Stimulated activated naive CD4-positive, alpha-beta T cell (primary cell): ENCODE data around the gene METRNL.
"Not testable (repeated sequence)": the region's sequence is repeated elsewhere in the genome, so short reads cannot be mapped to it uniquely, and the experiment has no call there.

Experiments
- DNase-seq, 6 experiments: peaks; one replicate each; lab custom pipeline; 2025; lab: John Stamatoyannopoulos, UW

The METRNL gene

DNA sequence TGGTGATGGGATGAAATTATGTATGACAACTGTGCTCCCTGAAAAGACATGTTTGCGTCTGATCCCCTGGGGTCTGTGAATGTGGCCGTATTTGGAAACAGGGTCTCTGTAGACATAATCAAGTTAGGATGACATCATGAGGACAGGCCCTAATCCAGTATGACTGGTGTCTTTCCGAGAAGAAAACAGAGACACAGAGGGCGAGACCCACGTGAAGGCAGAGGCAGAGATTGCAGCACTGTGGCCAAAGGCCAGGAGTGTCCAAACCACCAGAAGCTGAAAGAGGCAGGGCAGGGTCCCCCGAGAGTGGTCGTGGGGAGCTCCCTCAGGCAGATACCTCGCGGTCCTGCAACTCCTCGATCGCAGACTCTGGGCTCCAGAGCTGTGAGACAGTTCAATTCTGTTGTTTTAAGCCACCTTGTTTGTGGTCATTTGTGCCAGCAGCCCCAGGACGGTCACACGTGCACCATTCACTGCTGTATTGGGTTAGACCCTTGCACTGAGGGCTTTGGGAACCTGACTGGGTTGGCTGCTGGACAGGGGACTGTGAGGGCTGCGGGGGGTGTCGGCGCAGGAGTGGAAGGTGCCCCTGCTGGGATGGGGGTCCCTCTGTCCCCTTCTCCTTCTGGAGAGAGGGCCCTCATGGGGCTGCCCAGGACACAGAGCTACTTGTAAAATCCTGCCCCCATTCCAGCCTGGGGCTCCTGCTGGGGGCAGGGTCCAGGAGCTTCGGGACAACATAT is 27.7 kb downstream of the METRNL start:
- DNase-seq: no peak

DNA sequence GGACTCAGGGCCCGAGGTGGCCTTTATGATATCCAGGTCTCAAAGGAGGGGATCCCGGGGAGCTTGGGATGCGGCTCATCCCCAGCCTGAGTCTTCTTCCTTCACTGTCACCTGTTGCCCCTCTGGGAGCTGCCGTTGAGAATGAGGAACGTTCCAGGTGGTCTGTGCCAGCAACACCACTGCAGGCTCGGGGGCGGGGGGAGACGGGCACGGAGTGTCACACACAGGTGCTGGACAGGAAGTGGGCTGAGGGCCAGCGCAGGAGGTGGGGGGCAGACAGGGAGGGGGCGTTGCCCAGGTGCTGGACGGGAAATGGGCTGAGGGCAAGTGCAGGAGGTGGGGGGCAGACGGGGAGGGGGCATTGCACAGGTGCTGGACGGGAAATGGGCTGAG is 28.2 kb downstream of the METRNL start:
- no peak for DNase-seq

DNA sequence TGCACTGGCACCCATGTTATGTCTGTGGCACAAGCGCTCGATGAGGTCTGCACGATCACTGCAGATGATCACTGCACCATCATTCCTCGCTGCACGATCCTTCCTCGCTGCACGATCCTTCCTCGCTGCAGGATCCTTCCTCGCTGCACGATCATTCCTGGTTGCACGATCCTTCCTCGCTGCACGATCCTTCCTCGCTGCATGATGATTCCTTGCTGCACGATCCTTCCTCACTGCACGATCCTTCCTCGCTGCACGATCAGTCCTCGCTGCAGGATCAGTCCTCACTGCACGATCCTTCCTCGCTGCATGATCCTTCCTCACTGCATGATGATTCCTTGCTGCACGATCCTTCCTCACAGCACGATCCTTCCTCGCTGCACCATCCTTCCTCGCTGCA is 29.3 kb downstream of the METRNL start:
- no peak for DNase-seq

DNA sequence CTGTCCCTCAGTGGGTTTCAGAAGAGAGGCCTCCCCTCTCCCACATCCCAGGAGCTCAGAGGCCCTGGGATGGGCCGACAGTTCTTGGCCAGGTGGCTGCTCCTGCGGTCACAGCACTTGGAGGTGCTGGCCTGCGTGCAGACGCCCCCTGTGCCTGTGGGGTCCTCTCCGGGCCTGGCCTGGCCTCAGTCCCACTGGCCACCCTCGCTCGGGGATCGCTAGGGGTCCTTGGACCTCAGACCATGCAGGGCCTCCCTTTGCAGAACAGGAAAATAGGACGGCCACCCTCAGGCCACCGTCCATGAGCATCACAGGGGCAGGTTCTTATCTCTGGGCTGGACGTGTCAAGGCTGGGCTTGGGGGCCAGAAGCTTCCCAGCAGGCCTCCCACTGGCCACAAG is 30.0 kb downstream of the METRNL start:
- no peak for DNase-seq

DNA sequence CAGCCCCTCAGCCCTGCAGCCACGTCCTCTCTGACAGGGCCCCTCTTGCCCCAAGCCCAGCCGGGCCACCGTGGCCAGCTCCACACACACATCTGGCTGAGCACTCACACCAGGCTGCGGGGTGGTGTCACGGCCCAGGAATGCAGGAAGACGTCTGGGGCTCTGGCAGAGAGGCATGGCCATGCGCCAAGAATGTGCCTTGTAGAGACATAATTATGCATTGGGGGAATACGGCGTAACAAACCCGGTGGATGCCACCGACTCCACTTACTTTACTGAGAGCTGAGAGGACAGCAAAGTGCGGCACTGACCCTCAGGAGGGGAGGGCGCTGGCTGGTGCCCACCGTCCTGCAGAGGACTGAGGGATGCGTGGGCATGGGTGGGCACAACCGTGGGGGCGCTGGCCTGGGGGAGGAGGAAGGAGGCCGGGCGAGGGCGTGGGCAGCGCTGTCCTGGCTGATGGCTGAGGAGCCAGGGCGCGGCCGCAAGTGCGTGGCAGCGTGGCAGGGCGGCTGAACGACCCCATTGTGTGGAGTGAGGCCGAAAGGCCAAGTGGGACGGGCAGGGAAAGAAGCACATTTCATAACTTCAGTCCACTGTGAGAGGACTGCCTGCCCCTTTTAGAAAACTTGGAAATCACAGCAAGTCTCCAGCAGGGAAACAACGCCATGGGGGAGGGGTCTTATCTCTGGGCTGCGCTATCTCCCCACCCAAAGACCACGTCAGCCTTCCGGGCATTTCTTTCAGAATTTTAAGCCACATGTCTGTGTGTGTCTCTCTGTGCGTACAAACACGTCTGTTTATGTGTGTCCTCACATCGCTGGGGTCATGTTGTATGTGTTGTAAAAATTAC is 30.6 kb downstream of the METRNL start:
- no peak for DNase-seq

DNA sequence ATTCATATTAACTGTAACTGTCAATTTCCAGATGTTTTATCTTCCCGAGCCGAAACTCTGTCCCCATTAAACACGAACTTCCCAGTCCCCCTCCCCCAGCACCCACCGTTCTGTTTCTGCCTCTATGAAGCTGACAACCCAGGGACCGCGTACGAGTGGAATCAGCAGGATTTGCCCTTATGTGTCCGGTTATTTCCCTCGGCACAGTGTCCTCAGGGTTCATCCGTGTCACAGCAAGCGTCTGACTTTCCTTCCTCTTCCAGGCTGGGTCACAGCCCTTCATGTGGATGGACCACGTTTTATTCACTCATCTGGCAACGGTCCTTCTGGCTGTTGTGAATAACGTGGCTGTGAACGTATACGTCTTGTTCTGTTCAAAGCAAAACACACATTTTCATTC is 31.3 kb downstream of the METRNL start:
- DNase-seq: no peak

DNA sequence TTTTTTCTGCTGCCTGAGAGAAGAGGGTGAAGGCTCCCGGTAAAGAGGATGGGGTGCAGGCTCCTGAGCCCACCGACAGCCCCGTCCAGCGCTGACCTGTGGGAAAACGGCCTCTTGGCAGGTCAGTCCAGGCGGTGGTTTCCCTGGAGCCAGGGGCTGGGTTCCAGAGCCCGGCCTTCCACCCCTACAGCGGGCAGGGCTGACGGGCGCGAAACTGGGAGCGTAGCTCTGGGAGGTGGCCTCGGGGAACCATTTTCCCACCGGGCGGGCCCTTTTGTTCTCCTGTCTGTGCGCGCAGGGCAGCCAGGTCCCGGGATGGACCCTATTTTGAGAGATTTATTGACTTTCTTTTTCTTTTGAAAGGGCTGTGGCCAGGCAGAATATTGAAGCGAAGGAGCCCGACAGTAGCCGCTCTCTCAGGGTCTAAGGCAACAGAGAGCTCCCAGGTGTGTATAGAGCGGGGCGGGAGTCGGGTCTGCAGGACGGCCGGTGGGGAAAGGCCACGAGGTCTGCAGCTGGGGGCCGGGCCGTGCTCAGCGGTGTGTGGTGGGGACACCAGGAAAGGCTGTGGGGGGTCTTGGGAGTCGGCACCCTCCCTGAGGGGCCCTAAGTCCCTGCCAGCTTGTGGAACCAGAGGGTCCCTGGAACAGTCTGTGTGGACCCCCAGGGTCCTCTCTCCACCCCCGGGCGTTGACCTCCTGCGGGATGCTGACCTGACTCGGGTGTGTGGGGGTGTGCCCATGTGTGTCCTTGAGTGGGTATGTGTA is 32.3 kb downstream of the METRNL start:
- no peak for DNase-seq

DNA sequence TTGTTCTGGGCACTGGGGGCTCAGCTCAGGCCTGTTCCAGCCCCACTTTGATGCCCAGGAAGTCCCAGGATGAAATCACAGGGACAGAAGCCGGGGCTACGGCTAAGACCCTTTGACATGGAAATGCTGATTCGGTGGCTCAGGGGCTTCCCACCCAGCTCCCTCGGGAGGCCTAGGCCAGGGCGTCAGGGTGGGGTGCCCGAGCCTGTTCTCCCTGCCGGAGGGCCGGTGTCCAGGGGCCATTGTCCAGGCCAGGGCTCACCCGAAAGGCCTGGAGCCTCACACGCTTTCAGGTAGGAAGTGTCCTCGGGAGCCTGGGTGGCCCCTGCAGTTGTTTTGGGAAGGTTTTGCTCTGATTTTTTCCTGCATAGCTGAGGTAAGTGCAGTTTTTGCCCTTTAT is 34.0 kb downstream of the METRNL start:
- no peak for DNase-seq

DNA sequence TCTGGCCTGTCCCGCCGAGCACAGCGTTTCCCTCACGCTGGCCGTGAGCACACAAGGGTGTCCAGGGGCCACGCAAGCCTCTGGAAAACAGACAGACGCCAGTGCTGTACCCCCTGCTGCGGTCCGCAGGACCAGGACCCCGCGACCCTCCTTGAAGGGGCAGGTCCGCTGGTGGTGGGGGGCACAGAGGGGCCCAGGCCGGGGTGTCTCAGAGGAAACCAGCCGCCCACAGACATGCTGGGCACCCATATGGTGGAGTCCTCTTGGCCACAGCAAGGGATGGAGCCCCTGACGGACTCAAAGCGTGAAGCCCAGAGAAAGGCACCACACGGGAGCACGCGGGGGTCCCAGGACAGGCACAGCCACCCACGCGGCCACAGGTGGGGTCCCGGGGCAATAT is 34.4 kb downstream of the METRNL start:
- no peak for DNase-seq

DNA sequence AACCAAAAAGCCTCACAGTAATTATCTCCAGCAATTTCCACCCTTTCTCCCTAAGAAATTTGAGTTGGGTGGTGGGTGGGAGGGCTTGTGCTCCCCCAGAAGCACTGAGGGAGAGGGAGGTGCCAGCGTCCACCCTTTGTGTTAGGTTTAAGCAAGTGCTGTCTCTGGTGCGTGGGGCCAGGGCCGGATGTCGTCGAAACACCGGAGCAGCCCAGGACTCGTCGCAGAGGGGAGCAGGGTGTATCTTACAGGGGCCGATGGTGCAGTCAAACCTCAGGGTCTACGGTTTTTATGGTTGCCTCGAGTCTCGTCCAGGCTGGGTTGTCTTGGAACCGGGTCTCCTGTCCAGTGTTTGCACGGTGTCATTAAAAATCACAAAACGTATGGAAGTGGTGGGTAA is 35.3 kb downstream of the METRNL start:
- DNase-seq: no peak

DNA sequence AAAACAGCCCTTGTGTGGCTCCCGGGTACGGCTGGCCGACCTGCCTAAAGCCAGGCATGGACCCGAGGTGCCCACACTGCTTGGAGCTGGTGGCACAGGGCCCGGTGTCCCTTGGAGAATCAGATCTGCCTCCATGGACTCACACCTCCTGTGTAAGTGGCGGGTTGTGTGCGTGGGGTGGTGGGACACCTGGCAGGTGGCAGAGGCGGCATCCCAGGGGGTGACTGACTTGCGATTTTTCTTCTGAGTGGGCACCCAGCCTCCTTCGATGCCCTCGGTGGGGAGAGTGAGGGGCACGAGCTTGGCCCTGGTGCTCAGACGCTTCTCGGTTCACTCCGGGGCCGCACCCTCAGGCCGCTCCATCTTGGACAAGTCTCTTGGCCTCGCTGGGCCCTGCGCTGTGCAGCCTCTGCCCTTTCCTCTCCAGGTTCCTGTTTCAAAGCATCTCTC is 35.8 kb downstream of the METRNL start:
- no peak for DNase-seq

DNA sequence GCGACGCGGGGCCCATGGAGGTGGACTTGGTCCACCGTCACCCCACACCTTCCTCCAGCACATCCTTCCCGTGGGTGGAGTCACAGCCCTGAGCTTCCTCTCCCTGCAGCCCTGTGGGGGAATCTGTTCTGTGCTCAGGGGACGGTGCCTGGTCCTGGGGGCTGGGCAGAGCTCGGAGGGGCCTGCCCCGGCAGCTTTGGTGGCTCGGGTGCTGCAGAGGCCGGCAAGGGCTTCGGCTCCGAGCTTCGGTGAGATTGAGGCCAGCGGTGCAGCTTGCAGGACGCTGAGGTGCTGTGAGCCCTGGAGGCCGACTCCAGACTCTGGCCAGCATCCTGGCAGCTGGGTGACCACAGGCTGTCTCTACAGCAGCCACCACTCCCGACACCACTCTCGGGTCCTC is 36.4 kb downstream of the METRNL start:
- no peak for DNase-seq

DNA sequence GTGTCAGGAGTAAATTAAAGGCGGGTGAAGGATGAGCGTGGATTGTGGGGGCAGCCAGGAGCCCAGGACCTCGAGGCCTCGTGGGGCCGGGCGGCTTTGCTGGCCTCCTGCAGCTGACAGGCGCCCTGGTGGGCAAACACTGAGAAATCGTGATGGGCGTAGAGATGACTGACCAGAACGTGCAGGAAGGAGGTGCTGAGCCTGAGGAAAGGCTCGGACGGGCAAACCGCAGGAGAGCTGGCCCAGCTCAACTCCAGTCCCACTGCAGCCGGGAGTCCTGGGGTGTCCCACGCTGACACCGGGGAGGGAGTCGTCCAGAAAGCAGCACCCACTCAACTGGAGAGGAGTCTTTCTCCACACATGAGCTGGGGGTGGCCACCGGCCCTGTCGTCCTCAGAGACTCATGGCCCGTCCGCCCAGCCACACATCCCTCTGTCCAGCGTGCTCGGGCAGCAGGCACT is 36.9 kb downstream of the METRNL start:
- DNase-seq: no peak

DNA sequence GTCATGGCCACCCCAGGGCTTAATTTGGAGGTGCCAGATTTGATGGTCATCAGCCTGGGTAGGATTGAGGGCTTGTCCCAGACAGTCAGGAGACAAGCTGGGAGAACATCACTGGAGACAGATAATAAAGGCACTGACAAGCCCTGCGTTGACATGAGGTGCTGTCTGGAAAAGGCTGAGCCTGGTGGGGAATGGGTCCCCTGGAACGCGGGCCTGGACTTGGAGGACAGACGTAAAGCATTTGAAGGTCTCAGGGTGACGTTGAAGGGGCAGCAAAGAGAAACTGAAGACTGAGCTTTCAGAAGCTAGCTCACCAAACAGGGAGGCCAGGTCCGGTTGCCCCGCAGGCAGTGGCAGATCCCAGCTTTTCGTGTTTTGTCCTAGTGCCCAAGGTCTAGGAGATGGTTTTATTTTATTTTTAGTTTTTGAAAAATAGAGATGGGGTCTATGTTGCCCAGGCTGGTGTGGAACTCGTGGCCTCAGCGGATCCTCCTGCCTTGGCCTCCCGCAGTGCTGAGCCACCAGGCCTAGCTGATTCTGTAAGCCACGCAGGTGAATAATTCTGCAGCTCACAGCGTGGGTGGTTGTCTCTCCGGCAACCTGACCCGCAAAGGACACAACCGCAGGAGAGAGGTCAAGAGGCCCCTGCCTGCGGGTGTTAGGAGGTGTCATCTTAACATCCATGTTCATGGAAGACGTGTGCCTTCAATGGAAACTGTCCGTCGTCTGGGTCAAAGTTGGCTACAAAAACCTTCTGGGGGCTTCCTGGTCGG is 37.6 kb downstream of the METRNL start:
- no peak for DNase-seq

DNA sequence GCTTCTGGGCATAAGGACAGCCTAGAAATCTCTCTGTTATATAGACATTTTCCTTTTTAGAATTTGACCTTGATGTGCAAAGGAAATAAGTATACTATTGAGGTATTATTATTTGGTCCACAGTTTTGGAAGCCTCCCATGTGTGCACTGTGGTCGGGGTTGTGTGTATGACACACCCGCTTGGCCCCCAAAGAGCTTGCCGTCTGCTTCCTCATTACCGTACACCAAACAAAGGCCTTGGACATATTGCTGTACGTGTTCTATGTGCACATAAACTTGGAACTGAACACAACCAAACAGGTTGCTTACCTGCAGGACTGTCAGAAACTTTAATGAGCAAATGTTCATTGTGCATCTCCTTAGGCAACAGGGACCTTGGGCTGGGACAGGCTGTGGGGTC is 38.2 kb downstream of the METRNL start:
- DNase-seq: no peak

DNA sequence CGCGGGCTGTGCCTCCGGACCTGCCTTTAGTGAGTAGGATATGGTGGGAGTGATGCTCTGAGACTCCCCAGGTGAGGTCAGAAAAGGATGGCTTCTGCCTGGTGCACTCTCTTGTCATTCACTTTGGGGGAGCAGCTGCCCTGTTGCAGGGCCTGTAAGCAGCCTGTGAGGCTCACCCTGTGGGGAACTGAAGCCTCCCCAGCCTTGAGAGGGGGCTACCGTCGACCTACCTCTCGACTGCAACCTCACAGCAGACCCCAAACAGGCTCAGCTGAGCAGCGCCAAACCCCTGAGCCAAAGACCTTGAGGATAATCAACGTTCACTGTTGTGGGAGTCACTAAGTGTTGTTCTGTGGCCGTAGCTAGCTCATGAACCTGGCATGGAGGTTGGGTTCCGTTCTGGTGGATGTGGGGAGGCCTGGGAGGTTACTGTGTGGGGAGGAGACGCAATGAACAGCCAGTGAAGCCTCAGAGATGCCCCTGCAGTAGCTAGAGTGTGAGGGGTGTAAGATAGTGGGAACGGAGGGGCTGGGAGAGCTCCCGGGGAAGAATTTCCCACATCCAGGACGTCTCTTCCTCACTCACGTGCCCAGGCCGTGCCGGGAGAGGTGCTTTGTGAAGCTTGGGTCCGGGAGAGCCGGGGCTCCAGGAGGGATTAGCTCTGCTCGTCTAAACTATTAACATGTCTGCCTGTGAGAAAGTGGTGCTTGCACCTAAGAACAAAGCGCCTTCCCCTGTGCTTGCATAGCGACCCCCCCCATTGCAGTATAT is 38.8 kb downstream of the METRNL start:
- no peak for DNase-seq

DNA sequence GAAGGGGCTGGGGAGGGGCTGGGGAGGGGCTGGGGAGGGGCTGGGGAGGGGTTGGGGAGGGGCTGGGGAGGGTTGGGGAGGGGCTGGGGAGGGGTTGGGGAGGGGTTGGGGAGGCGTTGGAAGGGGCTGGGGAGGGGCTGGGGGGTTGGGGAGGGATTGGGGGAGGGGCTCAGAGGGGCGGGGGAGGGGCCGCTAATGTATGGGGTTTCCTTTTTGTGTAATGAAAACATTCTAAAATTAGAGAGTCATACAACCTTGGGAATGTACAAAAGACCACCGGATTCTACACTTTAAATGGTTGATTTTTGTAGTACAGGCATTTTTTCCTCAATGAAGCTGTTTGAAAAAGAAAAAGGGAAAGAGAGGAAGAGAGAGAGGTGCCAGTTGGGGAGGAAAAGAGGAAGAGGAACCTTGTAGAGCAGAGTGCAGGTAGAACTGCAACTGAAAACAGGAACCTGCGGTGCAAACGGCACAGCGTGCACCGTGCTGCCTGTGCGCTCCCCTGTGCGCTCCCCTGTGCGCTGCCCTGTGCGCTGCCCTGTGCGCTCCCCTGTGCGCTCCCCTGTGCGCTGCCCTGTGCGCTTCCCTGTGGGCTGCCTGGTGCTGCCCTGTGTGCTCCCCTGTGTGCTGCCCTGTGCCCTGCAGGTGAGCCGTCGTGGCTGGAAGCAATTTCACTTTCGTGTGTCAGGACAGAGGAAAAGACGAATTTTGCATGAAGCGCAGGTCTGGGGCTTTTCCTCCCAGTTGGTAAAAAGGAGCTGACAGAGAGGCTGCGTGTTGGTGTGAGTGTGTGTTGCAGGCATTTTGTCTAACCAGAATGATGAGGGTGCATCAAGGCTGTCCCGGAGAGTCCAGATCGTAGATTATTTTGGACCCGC is 40.8 kb downstream of the METRNL start:
- DNase-seq: no peak

DNA sequence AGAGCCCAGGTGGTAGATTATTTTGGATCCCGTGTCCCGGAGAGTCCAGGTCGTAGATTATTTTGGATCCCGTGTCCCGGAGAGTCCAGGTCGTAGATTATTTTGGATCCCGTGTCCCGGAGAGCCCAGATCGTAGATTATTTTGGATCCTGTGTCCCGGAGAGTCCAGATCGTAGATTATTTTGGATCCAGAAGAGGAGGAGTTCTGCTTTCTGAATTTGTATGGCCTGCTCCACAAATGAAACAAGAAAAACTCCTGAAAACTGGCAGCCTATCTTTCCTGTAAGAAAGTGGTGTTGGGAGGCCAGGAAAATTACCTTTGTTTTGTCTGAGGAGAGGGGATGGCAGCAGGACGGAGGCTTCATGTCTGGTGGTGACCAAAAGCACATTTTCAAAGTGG is 42.1 kb downstream of the METRNL start:
- not testable (repeated sequence) for DNase-seq

DNA sequence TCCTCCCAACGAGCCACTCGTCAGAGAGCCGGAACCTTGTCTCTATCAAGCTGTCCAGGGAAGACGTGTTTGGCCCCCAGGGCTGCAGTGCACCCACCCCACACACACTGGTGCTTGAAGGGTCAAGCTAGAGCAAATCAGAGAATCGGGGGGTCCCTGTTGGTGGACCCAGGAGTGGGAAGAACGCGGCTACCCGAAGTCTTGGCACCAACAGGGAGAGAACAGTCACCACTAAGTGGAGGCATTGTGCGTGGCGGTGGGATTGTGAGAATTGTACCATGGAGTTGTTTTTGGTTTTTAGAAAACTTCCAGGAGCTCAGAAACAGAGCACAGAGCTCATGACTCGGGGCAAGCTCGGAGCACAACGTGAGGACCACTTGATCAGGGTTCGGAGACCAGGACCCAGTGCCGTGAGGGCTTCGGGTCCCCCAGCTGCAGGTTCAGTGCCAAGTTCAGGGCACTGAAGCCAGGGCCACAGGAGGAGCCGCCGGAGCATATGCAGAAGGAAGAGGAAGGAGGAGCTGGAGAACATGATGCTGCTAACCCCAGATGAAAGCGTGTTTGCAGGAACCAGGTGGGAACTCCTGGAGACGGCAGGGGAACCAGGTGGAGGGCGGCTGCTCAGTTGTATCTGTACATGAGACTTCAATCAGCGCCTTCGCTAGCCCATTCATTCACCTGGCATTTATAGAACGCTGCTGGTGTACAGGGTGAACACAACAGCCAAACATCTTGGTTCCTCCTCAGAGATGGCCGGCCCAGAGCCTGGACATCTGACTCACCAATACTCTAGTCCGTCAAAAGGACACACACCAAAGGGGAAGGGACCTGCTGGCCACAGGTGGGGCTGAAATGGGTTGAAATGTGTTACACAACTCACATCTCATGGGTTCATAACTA is 42.8 kb downstream of the METRNL start:
- DNase-seq: no peak
